Upper lobe of right lung (tissue), 1 donor: ENCODE measurements around the gene RNH1. TPM values are rescaled to one million over a fixed set of nuclear protein-coding genes. Genes with fewer than 3 reads are reported as not detected.
"Not testable (repeated sequence)": the region's sequence is repeated elsewhere in the genome, so short reads cannot be mapped to it uniquely, and the experiment has no call there.

ENCODE experiments used
- ATAC-seq: fragments of 200-7000 bp; cut with Tn5 transposase; one replicate; pipeline ENCODE4 v1.9.1; 2020; ENCODE audit warnings: mild to moderate bottlenecking, moderate library complexity
- DNase-seq: peaks from one replicate; pipeline ENCODE4 v3.0.0-alpha.2; 2020
- H3K27ac ChIP-seq: fragments of 200-600 bp; one replicate; pipeline ENCODE4 v1.8.0; 2022
- H3K27me3 ChIP-seq: fragments of 200-600 bp; one replicate; pipeline ENCODE4 v1.8.0; 2022; ENCODE audit warnings: mild to moderate bottlenecking
- H3K36me3 ChIP-seq: fragments of 200-600 bp; one replicate; pipeline ENCODE4 v1.8.0; 2022
- H3K4me1 ChIP-seq: fragments of 200-600 bp; one replicate; pipeline ENCODE4 v1.8.0; 2022
- H3K4me3 ChIP-seq: fragments of 200-600 bp; one replicate; pipeline ENCODE4 v1.8.0; 2022; ENCODE audit warnings: mild to moderate bottlenecking
- H3K9me3 ChIP-seq: fragments of 200-600 bp; one replicate; pipeline ENCODE4 v1.8.0; 2022
- CTCF ChIP-seq: fragments of 200-600 bp; IDR thresholded peaks from one replicate; pipeline ENCODE4 v1.8.0; 2022; ENCODE audit warnings: antibody characterized with exemption
- intact Hi-C: fragments of 100-400 bp; cut with DNase I; formaldehyde crosslinking; loops from one replicate; pipeline ENCODE4 v1.11.0; 2022
- total RNA-seq: library from RNA; stranded (reverse); fragmentation: NEBNext Ultra II Directional; extraction: Animal tissue kit (Norgen Biotek cat#: 25700); gene quantifications from one replicate; pipeline ENCODE4 v1.2.1, GENCODE V29; 2021
- donor health status: DM: no; HTN: yes; CAD: no; lungs with severe emphysema.

The RNH1 gene
- total RNA-seq, 1 donor from 2014 or later, result 245 TPM

- Histone ChIP-seq H3K27me3 (no peaks in the 10 kb centered on the region), H3K4me3 (no peak overlapping the region), H3K36me3 (no peaks in the 10 kb centered on the region), H3K27ac (no peak overlapping the region), H3K9me3 (no peaks in the 10 kb centered on the region), H3K4me1 (peaks cover 16% of the 10 kb centered on the region)
- TF ChIP-seq CTCF, result no peak
- no peak for ATAC-seq
- intact Hi-C loops, result no loop called here
- no peak for DNase-seq
Measured at GRCh38 chr11:472816-473215, 34.2 kb downstream of the RNH1 start.

- DNase-seq (no peak), ATAC-seq (no peak)
- no peak for TF ChIP-seq CTCF
- intact Hi-C loops, result no loop called here
- Histone ChIP-seq H3K36me3 (no peaks in the 10 kb centered on the region), H3K27me3 (no peaks in the 10 kb centered on the region), H3K27ac (no peak overlapping the region), H3K4me1 (peaks cover 16% of the 10 kb centered on the region), H3K9me3 (no peaks in the 10 kb centered on the region), H3K4me3 (no peak overlapping the region)
Measured at GRCh38 chr11:472272-472671, 34.8 kb downstream of the RNH1 start.

GRCh38 chr11:471468-472145 lies 35.4 kb downstream of the RNH1 start:
- no peaks in the 10 kb centered on the region for H3K27me3 ChIP-seq
- H3K27ac ChIP-seq, result peak overlapping the region; percentile 92
- TF ChIP-seq CTCF, result no peak
- intact Hi-C loops, result no loop called here
- peaks cover 16% of the 10 kb centered on the region for H3K4me1 ChIP-seq
- DNase-seq (peak; percentile 62), ATAC-seq (no peak)
- no peak overlapping the region for H3K4me3 ChIP-seq
- no peaks in the 10 kb centered on the region for H3K9me3 ChIP-seq
- H3K36me3 ChIP-seq, result no peaks in the 10 kb centered on the region

- H3K27ac ChIP-seq, result peak overlapping the region; percentile 92
- ATAC-seq, result peak; percentile 84
- no peaks in the 10 kb centered on the region for H3K9me3 ChIP-seq
- peak; percentile 41 for TF ChIP-seq CTCF
- peak overlapping the region; percentile 28 for H3K4me3 ChIP-seq
- no peaks in the 10 kb centered on the region for H3K36me3 ChIP-seq
- DNase-seq, result peak; percentile 79
- intact Hi-C loops, result no loop called here
- H3K4me1 ChIP-seq, result peaks cover 16% of the 10 kb centered on the region
- H3K27me3 ChIP-seq, result no peaks in the 10 kb centered on the region
Measured at GRCh38 chr11:469684-470560, 37.1 kb downstream of the RNH1 start.

- H3K9me3 ChIP-seq, intact Hi-C loops, ATAC-seq, DNase-seq, H3K36me3 ChIP-seq, H3K27me3 ChIP-seq: not testable (repeated sequence)
- H3K27ac ChIP-seq, result peak overlapping the region; percentile 92
- peak overlapping the region; percentile 28 for H3K4me3 ChIP-seq
- peaks cover 16% of the 10 kb centered on the region for H3K4me1 ChIP-seq
Measured at GRCh38 chr11:469026-469683, 37.9 kb downstream of the RNH1 start.

GRCh38 chr11:468493-468892 lies 38.5 kb downstream of the RNH1 start:
- Histone ChIP-seq H3K36me3 (peaks cover 3% of the 10 kb centered on the region), H3K27ac (peak overlapping the region; percentile 24), H3K27me3 (no peaks in the 10 kb centered on the region), H3K4me1 (peaks cover 16% of the 10 kb centered on the region), H3K4me3 (no peak overlapping the region), H3K9me3 (no peaks in the 10 kb centered on the region)
- no peak for ATAC-seq
- DNase-seq, result no peak
- TF ChIP-seq CTCF, result no peak
- intact Hi-C loops, result no loop called here
